ENCODE measurements around the gene TDRD9. TPM values are rescaled to one million over a fixed set of nuclear protein-coding genes. Genes with fewer than 3 reads are reported as not detected.
"Not testable (repeated sequence)": the region's sequence is repeated elsewhere in the genome, so short reads cannot be mapped to it uniquely, and the experiment has no call there.

TDRD9 gene
- total and polyA plus RNA-seq, 2 experiments from 2014 or later = 0.24 TPM; not detected in 1

DNA sequence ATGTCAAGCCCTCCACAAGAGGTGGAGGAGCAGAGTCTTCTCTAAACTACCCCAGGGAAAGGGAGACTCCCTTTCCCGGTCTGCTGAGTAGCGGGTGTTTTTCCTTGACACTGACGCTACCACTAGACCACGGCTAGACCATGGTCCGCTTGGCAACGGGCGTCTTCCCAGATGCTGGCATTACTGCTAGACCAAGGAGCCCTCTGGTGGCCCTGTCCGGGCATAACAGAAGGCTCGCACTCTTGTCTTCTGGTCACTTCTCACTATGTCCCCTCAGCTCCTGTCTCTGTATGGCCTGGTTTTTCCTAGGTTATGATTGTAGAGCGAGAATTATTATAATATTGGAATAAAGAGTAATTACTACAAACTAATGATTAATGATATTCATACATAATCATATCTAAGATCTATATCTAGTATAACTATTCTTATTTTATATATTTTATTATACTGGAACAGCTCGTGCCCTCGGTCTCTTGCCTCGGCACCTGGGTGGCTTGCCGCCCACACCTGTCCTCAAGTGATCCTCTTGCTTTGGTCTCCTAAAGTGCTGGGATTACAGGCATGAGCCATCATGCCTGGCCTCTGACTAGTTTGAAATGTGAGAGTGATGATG is 52.5 kb downstream of the TDRD9 start:
- not testable (repeated sequence) for H3K4me3 Mint-ChIP-seq; H3K27ac ChIP-seq (ENCODE audit: low read depth); H2AFZ ChIP-seq; ATAC-seq; H3K4me1 Mint-ChIP-seq; H4K20me1 ChIP-seq (replicated peaks; ENCODE audit: insufficient read depth); H3K4me3 ChIP-seq; H3K27me3 ChIP-seq (ENCODE audit: insufficient read depth); H3F3A ChIP-seq (replicated peaks; ENCODE audit: low read depth); H3K79me2 ChIP-seq (replicated peaks; ENCODE audit: insufficient read depth); H3K4me1 ChIP-seq (ENCODE audit: insufficient read depth); H3K9me2 ChIP-seq (ENCODE audit: insufficient read depth); H3K27ac Mint-ChIP-seq; H3K36me3 ChIP-seq (ENCODE audit: insufficient read depth); H3K36me3 Mint-ChIP-seq (ENCODE audit: low read depth); H3K4me2 ChIP-seq
- H3K27me3 Mint-ChIP-seq (ENCODE audit: insufficient read depth, low read depth, poor library complexity) = peaks cover 16% of the 10 kb centered on the region
- TF ChIP-seq, protein P1, sequence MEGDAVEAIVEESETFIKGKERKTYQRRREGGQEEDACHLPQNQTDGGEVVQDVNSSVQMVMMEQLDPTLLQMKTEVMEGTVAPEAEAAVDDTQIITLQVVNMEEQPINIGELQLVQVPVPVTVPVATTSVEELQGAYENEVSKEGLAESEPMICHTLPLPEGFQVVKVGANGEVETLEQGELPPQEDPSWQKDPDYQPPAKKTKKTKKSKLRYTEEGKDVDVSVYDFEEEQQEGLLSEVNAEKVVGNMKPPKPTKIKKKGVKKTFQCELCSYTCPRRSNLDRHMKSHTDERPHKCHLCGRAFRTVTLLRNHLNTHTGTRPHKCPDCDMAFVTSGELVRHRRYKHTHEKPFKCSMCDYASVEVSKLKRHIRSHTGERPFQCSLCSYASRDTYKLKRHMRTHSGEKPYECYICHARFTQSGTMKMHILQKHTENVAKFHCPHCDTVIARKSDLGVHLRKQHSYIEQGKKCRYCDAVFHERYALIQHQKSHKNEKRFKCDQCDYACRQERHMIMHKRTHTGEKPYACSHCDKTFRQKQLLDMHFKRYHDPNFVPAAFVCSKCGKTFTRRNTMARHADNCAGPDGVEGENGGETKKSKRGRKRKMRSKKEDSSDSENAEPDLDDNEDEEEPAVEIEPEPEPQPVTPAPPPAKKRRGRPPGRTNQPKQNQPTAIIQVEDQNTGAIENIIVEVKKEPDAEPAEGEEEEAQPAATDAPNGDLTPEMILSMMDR (conservative IDR thresholded peaks at IDR 0.05; ENCODE audit: low read depth in 2 of 2) = peak; percentile 61 to 63
- peaks cover 39% of the 10 kb centered on the region for H3K9me3 Mint-ChIP-seq
- peak; percentile 48 for DNase-seq (ENCODE audit: low spot score)

DNA sequence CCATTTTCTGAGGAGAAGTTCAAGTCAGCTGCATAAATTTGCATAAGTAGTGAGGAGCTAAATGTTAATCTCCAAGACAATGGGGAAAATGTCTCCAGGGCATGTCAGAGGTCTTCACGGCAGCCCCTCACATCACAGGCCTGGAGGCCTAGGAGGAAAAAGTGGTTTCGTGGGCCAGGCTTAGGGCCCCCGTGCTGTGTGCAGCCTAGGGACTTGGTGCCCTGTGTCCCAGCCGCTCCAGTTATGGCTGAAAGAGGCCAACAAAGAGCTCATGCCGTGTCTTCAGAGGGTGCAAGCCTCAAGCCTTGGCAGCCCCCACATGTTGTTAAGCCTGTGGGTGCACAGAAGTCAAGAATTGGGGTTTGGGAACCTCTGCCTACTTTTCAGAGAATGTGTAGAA is 55.9 kb downstream of the TDRD9 start:
- Histone ChIP-seq H3K4me3 (no peak overlapping the region), H3K27me3 (ENCODE audit: insufficient read depth) (no peaks in the 10 kb centered on the region), H4K20me1 (replicated peaks; ENCODE audit: insufficient read depth) (no peaks in the 10 kb centered on the region), H3K4me2 (no peak overlapping the region), H3K27ac (ENCODE audit: low read depth) (no peak overlapping the region), H3F3A (replicated peaks; ENCODE audit: low read depth) (no peaks in the 10 kb centered on the region), H3K36me3 (ENCODE audit: insufficient read depth) (no peaks in the 10 kb centered on the region), H2AFZ (no peak overlapping the region), H3K79me2 (replicated peaks; ENCODE audit: insufficient read depth) (no peaks in the 10 kb centered on the region), H3K9me2 (ENCODE audit: insufficient read depth) (no peaks in the 10 kb centered on the region), H3K4me1 (ENCODE audit: insufficient read depth) (no peaks in the 10 kb centered on the region)
- no peak for DNase-seq (ENCODE audit: low spot score)
- peaks cover 13% of the 10 kb centered on the region; the same call in 2 of the 3 replicates for H3K36me3 Mint-ChIP-seq (ENCODE audit: low read depth)
- ATAC-seq = no peak
- no peak overlapping the region for H3K4me3 Mint-ChIP-seq
- H3K9me3 Mint-ChIP-seq = peaks cover 51% of the 10 kb centered on the region
- no peak overlapping the region for H3K27ac Mint-ChIP-seq
- H3K4me1 Mint-ChIP-seq = no peaks in the 10 kb centered on the region
- peaks cover 14% of the 10 kb centered on the region for H3K27me3 Mint-ChIP-seq (ENCODE audit: insufficient read depth, low read depth, poor library complexity)
- TF ChIP-seq, protein P2, sequence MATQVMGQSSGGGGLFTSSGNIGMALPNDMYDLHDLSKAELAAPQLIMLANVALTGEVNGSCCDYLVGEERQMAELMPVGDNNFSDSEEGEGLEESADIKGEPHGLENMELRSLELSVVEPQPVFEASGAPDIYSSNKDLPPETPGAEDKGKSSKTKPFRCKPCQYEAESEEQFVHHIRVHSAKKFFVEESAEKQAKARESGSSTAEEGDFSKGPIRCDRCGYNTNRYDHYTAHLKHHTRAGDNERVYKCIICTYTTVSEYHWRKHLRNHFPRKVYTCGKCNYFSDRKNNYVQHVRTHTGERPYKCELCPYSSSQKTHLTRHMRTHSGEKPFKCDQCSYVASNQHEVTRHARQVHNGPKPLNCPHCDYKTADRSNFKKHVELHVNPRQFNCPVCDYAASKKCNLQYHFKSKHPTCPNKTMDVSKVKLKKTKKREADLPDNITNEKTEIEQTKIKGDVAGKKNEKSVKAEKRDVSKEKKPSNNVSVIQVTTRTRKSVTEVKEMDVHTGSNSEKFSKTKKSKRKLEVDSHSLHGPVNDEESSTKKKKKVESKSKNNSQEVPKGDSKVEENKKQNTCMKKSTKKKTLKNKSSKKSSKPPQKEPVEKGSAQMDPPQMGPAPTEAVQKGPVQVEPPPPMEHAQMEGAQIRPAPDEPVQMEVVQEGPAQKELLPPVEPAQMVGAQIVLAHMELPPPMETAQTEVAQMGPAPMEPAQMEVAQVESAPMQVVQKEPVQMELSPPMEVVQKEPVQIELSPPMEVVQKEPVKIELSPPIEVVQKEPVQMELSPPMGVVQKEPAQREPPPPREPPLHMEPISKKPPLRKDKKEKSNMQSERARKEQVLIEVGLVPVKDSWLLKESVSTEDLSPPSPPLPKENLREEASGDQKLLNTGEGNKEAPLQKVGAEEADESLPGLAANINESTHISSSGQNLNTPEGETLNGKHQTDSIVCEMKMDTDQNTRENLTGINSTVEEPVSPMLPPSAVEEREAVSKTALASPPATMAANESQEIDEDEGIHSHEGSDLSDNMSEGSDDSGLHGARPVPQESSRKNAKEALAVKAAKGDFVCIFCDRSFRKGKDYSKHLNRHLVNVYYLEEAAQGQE (IDR thresholded peaks at IDR 0.05; ENCODE audit: unreplicated experiment) = no peak
- TF ChIP-seq POLR2AphosphoS5 (IDR thresholded peaks at IDR 0.05; ENCODE audit: low read depth) (no peak), EZH2 (IDR thresholded peaks at IDR 0.05; ENCODE audit: low read depth, unreplicated experiment) (no peak)
- TF ChIP-seq, protein P1 (conservative IDR thresholded peaks at IDR 0.05; ENCODE audit: low read depth in 2 of 2) = no peak
- TF ChIP-seq, protein P3, sequence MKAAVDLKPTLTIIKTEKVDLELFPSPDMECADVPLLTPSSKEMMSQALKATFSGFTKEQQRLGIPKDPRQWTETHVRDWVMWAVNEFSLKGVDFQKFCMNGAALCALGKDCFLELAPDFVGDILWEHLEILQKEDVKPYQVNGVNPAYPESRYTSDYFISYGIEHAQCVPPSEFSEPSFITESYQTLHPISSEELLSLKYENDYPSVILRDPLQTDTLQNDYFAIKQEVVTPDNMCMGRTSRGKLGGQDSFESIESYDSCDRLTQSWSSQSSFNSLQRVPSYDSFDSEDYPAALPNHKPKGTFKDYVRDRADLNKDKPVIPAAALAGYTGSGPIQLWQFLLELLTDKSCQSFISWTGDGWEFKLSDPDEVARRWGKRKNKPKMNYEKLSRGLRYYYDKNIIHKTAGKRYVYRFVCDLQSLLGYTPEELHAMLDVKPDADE (IDR thresholded peaks at IDR 0.05) = no peak

Measured in GM23338 (cell line).